HepG2 (cell line): ENCODE measurements around the gene RNASE8. TPM values are rescaled to one million over a fixed set of nuclear protein-coding genes. Genes with fewer than 3 reads are reported as not detected.

ENCODE experiments used
- ATF6 ChIP-seq: sonication (generic); formaldehyde crosslinking; conservative IDR thresholded peaks from 2 replicates; pipeline ENCODE4 v1.4.0; 2020; ENCODE audit warnings: missing genetic modification reagents
- ATF7-NPFF ChIP-seq: sonication (generic); formaldehyde crosslinking; IDR thresholded peaks from 2 replicates; pipeline ENCODE4 v1.8.1; 2023; ENCODE audit warnings: mild to moderate bottlenecking, low read depth, missing genetic modification reagents, moderate library complexity
- CHCHD3 ChIP-seq: sonication (generic); formaldehyde crosslinking; IDR thresholded peaks from 2 replicates; pipeline ENCODE4 v1.8.0; 2022; ENCODE audit warnings: mild to moderate bottlenecking, missing genetic modification reagents, moderate library complexity
- ETV5 ChIP-seq: IDR thresholded peaks from 2 replicates; pipeline ENCODE4 v1.6.1; 2018; ENCODE audit warnings: missing biosample characterization, missing genetic modification reagents, inconsistent platforms, borderline replicate concordance
- MAX ChIP-seq: IDR thresholded peaks from 2 replicates; pipeline ENCODE4 v1.6.1; 2012; ENCODE audit warnings: inconsistent platforms
- MBNL3 ChIP-seq: fragments of 250-450 bp; sonication (Bioruptor Pico); conservative IDR thresholded peaks from 2 replicates; pipeline ENCODE4 v1.8.0; 2022; ENCODE audit warnings: mild to moderate bottlenecking, inconsistent platforms
- MED1 ChIP-seq: sonication (generic); formaldehyde crosslinking; IDR thresholded peaks from 2 replicates; pipeline ENCODE4 v1.4.0; 2020; ENCODE audit warnings: missing genetic modification reagents
- NFIB ChIP-seq: sonication (generic); formaldehyde crosslinking; IDR thresholded peaks from 2 replicates; pipeline ENCODE4 v1.9.0; 2021; ENCODE audit warnings: missing genetic modification reagents, mild to moderate bottlenecking, borderline replicate concordance
- PHF8 ChIP-seq: sonication (generic); formaldehyde crosslinking; IDR thresholded peaks from 2 replicates; pipeline ENCODE4 v1.5.0; 2020; ENCODE audit warnings: missing genetic modification reagents
- RFX1 ChIP-seq: fragments of 450-650 bp; IDR thresholded peaks from 2 replicates; pipeline ENCODE4 v1.6.1; 2017
- RNF219 ChIP-seq: sonication (generic); formaldehyde crosslinking; IDR thresholded peaks from 2 replicates; pipeline ENCODE4 v1.5.0; 2020; ENCODE audit warnings: mild to moderate bottlenecking, missing genetic modification reagents
- TCF12 ChIP-seq, 2 experiments: fragments of 450-650 bp in 1 of 2; sonication (generic) in 1 of 2; formaldehyde crosslinking in 1 of 2; IDR thresholded peaks; 2 replicates each; pipeline versions ENCODE4 v1.6.1 to v1.8.0; 2017 to 2022; ENCODE audit warnings: antibody characterized with exemption in 1 of 2, mild to moderate bottlenecking in 1 of 2, missing genetic modification reagents in 1 of 2, moderate library complexity in 1 of 2
- ZEB1 ChIP-seq: IDR thresholded peaks from 2 replicates; pipeline ENCODE4 v1.6.1; 2012; ENCODE audit warnings: mild to moderate bottlenecking, low read depth, inconsistent platforms; ENCODE audit not compliant: insufficient replicate concordance
- ZFP36L1 ChIP-seq: sonication (generic); formaldehyde crosslinking; IDR thresholded peaks from 2 replicates; pipeline ENCODE4 v1.8.0; 2022; ENCODE audit warnings: mild to moderate bottlenecking, missing genetic modification reagents, moderate library complexity
- ZMYM3 ChIP-seq: sonication (generic); formaldehyde crosslinking; IDR thresholded peaks from 2 replicates; pipeline ENCODE4 v1.5.1; 2020; ENCODE audit warnings: mild to moderate bottlenecking, missing genetic modification reagents
- ZNF275 ChIP-seq: sonication (generic); formaldehyde crosslinking; IDR thresholded peaks from 2 replicates; pipeline ENCODE4 v1.8.0; 2022; ENCODE audit warnings: missing genetic modification reagents, mild to moderate bottlenecking, inconsistent platforms, borderline replicate concordance
- ZNF367 ChIP-seq: sonication (generic); formaldehyde crosslinking; IDR thresholded peaks from 2 replicates; pipeline ENCODE4 v1.4.0; 2020; ENCODE audit warnings: missing genetic modification reagents, borderline replicate concordance
- ZNF431 ChIP-seq: sonication (generic); formaldehyde crosslinking; IDR thresholded peaks from 2 replicates; pipeline ENCODE4 v1.9.0; 2022; ENCODE audit warnings: missing genetic modification reagents, low read depth, mild to moderate bottlenecking, borderline replicate concordance
- ZNF484 ChIP-seq: sonication (generic); formaldehyde crosslinking; IDR thresholded peaks from 2 replicates; pipeline ENCODE4 v1.5.1; 2020; ENCODE audit warnings: mild to moderate bottlenecking, low read depth, missing genetic modification reagents, borderline replicate concordance
- ZNF550 ChIP-seq: sonication (generic); formaldehyde crosslinking; IDR thresholded peaks from 2 replicates; pipeline ENCODE4 v1.4.0; 2020; ENCODE audit warnings: mild to moderate bottlenecking, missing genetic modification reagents, borderline replicate concordance
- ZNF598 ChIP-seq: sonication (generic); formaldehyde crosslinking; IDR thresholded peaks from 2 replicates; pipeline ENCODE4 v1.5.1; 2020; ENCODE audit warnings: mild to moderate bottlenecking, missing genetic modification reagents, borderline replicate concordance
- ZNF724P ChIP-seq: sonication (generic); formaldehyde crosslinking; IDR thresholded peaks from 2 replicates; pipeline ENCODE4 v1.8.0; 2022; ENCODE audit warnings: missing genetic modification reagents, borderline replicate concordance
- ZNF749 ChIP-seq: sonication (generic); formaldehyde crosslinking; IDR thresholded peaks from 2 replicates; pipeline ENCODE4 v1.8.0; 2022; ENCODE audit warnings: mild to moderate bottlenecking, missing genetic modification reagents, moderate library complexity, borderline replicate concordance
- ZZZ3 ChIP-seq: sonication (generic); formaldehyde crosslinking; IDR thresholded peaks from 2 replicates; pipeline ENCODE4 v1.4.0; 2020; ENCODE audit warnings: missing genetic modification reagents, mild to moderate bottlenecking, borderline replicate concordance
- polyA plus RNA-seq, 8 experiments: library from polyadenylated mRNA; depleted of rRNA in 3 of 8; stranded (reverse) in 7 of 8; unstranded in 1 of 8; fragments of >200 nt; fragmentation: Illumina TruSeq in 4 of 8; extraction: Trizol in 4 of 8; gene quantifications; 2 replicates each; pipeline versions ENCODE4 v1.2.1 to v1.2.3, GENCODE V29; 2011 to 2016; ENCODE audit warnings: low read depth in 4 of 8, missing spikeins in 1 of 8, mixed read lengths in 1 of 8; ENCODE audit not compliant: insufficient read depth in 1 of 8
- total RNA-seq, 5 experiments: library from RNA; depleted of rRNA; stranded (reverse); fragments of >200 nt; fragmentation: Illumina TruSeq; extraction: Trizol; gene quantifications; 2 replicates each; pipeline ENCODE4 v1.2.3, GENCODE V29; 2016; ENCODE audit warnings: low read depth in 1 of 5

The RNASE8 gene
- total and polyA plus RNA-seq, 2 of the 13 experiments (the other 11 are each of a cell fraction or from before 2014, with no cell fraction given) = not detected

GRCh38 chr14:21024585-21025370 is 32.8 kb upstream of the RNASE8 start, which contains the start of gene NDRG2 (continued):
- TF ChIP-seq ZMYM3 (no peak), ATF7-NPFF (CRISPR knock-in tag) (peak; percentile 87), PHF8 (CRISPR knock-in tag) (peak; percentile 82), ZNF275 (CRISPR knock-in tag) (no peak), ZNF484 (CRISPR knock-in tag) (no peak), ZNF367 (CRISPR knock-in tag) (peak; percentile 73; the same call in 1 of the 2 replicates), ZNF749 (CRISPR knock-in tag) (peak; percentile 90; the same call in 1 of the 2 replicates), NFIB (CRISPR knock-in tag) (no peak), ZNF598 (no peak), MED1 (CRISPR knock-in tag) (peak; percentile 78), TCF12 (IDR thresholded peaks at IDR 0.05) (no peak), TCF12 (CRISPR knock-in tag; IDR thresholded peaks at IDR 0.05) (peak; percentile 81), MBNL3 (CRISPR knock-in tag) (no peak), ZNF550 (CRISPR knock-in tag) (no peak), ZNF724P (CRISPR knock-in tag) (no peak), RFX1 (no peak), ATF6 (CRISPR knock-in tag) (no peak), MAX (peak; percentile 65), ZFP36L1 (0 out of 2 replicates have a peak, but pooled peaks have one; percentile 48), CHCHD3 (0 out of 2 replicates have a peak, but pooled peaks have one; percentile 73), ZEB1 (no peak), ZNF431 (CRISPR knock-in tag) (no peak; the same call in 1 of the 2 replicates), ETV5 (CRISPR knock-in tag) (peak; percentile 49; the same call in 1 of the 2 replicates), ZZZ3 (CRISPR knock-in tag) (no peak; the same call in 1 of the 2 replicates), RNF219 (CRISPR knock-in tag) (no peak)
